AG09309 (cell line): ENCODE data around the gene HTRA3.
A peak's percentile ranks its signal among the peaks of the same experiment; 100 is the strongest.

Experiments used
- DNase-seq: peaks from one replicate; pipeline ENCODE4 v3.0.0-alpha.2; 2010; ENCODE audit warnings: low read depth
- H3K4me3 ChIP-seq: 2 replicates; pipeline ENCODE4 v1.5.1; 2011; ENCODE audit warnings: mild to moderate bottlenecking, low read depth, low read length, moderate library complexity; ENCODE audit not compliant: control insufficient read depth
- CTCF ChIP-seq: IDR thresholded peaks from 2 replicates; pipeline ENCODE4 v1.5.1; 2011; ENCODE audit warnings: mild to moderate bottlenecking, low read depth, low read length, inconsistent platforms; ENCODE audit not compliant: insufficient read depth, control insufficient read depth; ENCODE audit errors: missing control alignments

HTRA3 gene

GRCh38 chr4:8237256-8237989 lies 32.1 kb upstream of the HTRA3 start:
- DNase-seq = no peak
- no peak for TF ChIP-seq CTCF
- H3K4me3 ChIP-seq = no peak overlapping the region

DNA sequence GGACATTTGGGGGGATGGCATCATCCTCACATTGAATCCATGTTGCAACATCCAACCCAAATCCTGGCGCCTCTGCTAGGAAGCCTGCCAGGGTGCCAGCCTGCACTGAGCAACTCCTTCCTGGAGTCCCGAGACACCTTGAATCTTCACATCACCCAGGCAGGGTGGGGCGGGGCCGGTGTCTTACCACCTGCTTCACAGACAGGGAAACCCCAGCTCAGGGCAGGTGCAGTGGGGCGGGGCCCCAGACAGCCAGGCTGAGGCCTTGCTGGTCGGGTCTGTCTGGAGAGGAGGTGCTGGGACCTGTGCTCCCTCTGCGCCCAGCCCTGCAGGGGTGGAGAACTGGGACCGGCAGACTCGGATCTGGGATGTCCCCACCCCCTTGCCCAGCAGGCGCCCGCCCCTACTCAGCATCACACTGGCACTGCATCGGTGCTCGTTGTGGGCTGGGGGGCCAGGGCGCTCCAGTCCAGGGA lies 31.5 kb upstream of the HTRA3 start:
- no peak overlapping the region for H3K4me3 ChIP-seq
- TF ChIP-seq CTCF = no peak
- no peak for DNase-seq

GRCh38 chr4:8238515-8239053 lies 31.0 kb upstream of the HTRA3 start:
- TF ChIP-seq CTCF = peak; percentile 42
- DNase-seq = no peak
- no peak overlapping the region for H3K4me3 ChIP-seq

DNA sequence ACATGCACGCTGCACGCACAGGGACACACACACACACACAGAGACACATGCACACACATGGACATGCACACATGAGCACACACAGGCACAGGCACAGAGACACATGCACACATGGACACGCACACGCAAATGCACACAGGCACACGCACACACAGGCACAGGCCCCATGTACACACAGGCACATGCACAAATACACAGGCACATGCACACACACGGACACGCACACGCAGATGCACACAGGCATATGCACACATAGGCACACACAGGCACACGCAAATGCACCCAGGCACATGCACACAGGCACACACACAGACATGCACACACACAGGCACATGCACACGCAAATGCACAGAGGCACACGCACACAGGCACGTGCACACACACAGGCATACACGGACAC lies 30.3 kb upstream of the HTRA3 start:
- H3K4me3 ChIP-seq = no peak overlapping the region
- no peak for DNase-seq
- TF ChIP-seq CTCF = no peak

DNA sequence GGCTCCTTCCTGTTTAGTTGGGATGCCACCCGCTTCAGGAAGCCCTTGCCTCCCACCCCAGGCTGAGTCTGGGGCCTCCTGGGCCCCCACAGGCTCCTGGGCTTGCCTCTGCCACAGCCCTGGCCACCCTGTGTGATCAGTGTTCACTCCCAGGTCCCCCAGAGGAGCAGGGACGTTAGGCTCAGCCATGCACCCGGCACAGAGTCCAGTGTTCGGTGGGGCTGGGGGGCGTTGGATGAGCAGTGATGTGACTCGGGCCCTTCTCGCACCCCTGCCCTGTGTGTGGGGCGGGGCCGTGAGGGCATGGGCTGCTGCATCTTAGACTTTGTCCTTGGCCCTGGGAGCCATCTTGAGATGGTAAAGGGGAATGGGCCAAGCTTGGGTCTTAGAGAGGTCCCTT lies 29.9 kb upstream of the HTRA3 start:
- H3K4me3 ChIP-seq = no peak overlapping the region
- no peak for TF ChIP-seq CTCF
- no peak for DNase-seq

DNA sequence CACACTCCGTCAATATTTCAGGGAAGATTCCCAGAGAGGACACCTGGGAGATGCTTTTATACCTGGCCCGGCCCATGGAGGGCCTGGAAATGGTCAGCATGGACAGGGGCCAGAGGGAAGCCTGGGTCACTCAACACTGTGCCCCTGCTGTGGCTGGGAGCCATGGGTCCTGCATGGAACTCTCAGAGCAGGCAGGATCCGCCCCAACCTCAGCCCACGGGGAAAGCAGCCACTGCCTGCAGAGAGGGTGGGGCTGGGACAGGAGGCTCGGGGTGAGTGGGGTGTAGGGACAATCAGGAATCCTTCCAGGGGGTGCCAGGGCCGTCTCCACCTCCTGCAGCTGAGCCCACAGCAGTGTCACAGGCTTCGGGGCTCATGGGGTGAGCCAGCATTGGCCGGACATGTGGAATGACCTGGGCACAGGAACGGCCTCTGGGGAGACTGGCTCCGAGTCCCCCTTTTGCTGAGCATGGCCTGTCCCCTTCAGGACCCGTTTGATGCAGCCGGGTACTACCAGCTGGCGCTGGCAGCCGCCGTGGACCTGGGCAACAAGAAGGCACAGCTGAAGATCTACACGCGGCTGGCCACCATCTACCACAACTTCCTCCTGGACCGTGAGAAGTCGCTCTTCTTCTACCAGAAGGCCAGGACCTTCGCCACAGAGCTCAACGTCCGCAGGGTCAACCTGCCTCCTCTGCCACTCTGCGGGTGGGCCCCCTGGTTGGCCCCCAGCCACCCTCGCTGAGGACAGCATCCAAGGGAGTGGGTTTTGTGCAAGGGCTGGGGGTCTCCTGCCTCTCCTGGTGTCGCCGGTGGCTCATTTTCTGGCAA lies 29.1 kb upstream of the HTRA3 start:
- no peak for DNase-seq
- H3K4me3 ChIP-seq = no peak overlapping the region
- TF ChIP-seq CTCF = no peak
